HT-29 (cell line): Measurements from ENCODE around the gene PLEKHB2. TPM values are rescaled to one million over a fixed set of nuclear protein-coding genes. Genes with fewer than 3 reads are reported as not detected.
"Not testable (repeated sequence)": the region's sequence is repeated elsewhere in the genome, so short reads cannot be mapped to it uniquely, and the experiment has no call there.

Experiments
- DNase-seq: peaks from one replicate; pipeline ENCODE4 v3.0.0-alpha.2; 2015; ENCODE audit warnings: low spot score
- total RNA-seq: library from RNA; depleted of rRNA; stranded (reverse); fragments of >200 nt; shearing (Covaris generic); gene quantifications from 2 replicates; pipeline ENCODE4 v1.2.3, GENCODE V29; 2014

Gene PLEKHB2
- total RNA-seq, 1 experiment from 2014 or later = 93.9 TPM

DNA sequence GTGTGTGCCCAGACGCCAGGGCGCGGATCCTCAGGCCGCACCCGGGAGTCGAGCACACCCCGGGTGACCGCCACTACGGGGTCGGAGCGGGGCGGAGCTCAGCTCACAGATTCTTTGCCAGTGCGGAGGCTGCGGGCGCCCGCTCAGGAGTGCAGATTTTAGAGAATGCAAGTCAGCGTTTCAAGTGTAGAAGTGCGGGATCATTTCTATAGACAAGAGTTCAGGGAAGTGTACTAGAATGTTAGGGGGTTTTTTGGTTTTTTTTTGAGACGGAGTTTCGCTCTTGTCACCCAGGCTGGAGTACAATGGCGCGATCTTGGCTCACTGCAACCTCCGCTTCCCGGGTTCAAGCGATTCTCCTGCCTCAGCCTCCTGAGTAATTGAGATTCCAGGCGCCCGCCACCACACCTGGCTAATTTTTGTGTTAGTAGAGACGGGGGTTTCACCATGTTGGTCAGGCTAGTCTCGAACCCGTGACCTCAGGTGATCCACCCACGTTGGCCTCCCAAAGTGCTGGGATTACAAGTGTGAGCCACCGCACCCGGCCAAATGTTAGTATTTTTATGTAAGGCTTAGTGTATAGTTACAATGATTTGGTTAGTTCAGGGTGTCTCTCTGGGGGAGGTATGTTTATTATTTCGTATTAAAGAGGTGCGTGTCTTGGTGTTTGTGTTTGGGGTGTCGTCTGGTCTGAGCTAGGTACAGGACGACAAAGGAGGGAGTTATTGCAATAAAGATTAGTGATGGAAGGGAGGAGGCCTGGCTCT is 11.3 kb upstream of the PLEKHB2 start:
- DNase-seq = peak; percentile 69

DNA sequence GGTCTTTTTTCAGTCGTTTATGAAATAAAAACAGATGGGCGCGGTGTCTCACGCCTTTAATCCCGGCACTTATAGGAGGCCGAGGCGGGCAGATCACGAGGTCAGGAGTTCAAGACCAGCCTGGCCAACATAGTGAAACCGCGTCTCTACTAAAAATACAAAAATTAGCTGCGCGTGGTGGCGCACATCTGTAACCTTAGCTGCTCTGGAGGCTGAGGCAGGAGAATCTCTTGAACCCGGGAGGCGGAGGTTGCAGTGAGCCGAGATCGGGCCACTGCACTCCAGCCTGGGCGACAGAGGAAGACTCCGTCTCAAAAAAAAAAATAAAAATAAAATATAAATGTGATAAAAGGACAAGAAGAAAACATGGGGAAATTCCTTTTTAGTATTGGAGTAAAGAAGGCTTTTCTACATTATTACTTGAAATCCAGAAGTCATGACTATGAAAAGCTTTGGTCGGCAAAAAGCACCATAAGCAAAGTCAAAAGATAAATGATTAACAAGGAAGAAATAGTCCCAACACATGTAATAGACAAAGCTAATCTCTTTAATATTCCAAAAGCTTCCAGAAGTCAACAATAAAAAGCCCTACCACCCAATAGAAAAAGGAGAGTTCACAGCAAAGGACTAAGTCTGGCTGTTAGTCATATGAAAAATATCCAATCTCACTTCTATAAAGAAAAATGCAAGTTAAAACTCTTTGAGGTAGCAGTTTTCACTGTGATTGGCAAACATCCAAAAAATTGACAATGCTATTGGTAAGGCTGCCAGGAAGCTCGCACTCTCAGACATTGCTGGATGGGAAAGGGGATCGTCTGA is 10.5 kb upstream of the PLEKHB2 start:
- peak; percentile 6 for DNase-seq

DNA sequence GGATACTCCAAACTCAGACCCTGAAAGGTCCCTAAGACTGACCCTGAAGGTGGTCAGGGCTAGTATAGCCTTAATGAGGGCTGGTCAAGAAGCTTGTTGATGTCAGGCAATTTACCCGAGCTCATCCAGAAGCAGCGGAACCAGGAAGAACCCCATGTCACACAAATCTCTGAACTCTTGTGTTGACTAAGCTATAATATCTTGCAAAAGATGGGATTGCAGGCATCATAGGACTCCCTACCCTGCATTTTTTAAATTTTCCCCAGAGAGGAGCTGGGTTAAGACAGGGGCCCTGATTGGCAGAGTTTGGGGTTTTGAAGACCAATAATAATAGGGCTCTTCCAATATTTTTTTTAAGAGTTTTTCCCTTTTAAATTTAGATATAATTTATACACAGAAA is 2.0 kb upstream of the PLEKHB2 start:
- DNase-seq = no peak

DNA sequence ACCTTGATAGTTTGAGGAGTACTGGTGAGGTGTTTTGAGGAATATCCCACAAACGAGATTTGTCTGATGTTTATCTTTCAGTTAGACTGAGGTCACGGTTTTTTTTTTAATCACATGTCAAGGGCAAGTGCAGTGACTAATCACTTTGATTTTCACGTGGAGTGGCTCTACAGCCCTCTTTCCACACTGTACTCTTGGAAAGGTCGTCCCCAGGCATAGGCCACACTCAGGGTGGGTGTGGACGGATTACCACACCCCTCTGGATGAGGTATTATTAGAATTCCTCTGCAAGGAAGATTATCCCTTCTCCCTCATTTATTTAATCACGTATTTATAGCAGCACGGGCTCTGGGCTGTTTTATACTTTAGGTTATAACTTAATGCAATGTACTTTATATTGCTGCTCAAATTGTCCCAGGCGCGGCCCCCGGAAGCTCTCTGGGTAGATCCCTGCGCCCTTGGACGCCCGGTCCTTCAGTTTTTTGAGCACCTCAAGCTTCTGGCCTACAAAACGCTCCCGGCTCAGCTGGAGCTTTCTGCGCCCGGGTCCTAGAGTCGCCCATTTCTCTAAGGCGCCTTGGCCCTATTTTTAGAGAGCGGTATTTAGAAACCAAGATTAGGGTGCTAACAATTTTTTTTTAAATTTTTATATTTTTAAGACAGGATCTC is 515 bp upstream of the PLEKHB2 start:
- peak; percentile 85 for DNase-seq

DNA sequence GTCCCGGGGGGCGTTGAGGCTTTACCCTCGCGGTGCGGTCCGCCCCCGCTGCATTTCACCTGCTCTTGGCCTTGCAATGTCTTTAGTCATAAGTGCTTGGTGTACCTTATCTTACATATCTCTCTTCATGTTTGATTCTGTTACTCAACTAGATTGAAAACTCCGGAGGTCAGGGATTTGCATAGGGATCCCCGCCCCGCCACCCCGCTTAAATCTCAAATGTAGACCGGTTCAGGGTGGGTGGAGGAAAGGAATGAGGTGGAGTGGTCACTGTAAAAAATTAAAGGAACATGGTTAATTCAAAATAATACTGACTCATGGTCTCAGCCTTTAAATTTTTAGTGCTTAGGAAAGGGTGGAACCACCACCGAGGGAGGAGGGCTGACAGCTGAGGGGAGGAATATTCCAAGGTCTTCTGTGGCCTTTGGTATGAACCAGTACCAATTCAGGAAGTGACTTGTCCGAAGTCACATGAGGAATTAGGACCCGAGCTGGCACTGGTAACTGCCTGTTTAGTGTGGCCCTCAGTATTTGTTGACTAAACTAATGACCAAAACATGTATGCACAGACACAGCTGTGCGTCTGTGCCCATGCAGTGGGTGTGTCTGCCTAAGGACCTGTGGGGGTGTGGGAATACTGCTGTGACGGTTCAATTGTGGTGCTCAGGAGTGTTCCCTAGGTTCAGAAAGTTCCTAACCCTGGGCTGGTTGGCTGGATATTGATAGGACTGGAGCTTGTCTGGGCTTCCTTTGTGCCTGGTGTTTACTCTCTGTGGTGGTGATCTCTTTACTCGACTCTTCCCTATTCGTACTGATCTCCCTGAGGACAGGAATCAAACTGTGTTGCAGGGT is 1.0 kb downstream of the PLEKHB2 start:
- peak; percentile 67 for DNase-seq

- DNase-seq = no peak
These were observed 7.4 kb downstream of the PLEKHB2 start for GRCh38 chr2:131112529-131112928.

DNA sequence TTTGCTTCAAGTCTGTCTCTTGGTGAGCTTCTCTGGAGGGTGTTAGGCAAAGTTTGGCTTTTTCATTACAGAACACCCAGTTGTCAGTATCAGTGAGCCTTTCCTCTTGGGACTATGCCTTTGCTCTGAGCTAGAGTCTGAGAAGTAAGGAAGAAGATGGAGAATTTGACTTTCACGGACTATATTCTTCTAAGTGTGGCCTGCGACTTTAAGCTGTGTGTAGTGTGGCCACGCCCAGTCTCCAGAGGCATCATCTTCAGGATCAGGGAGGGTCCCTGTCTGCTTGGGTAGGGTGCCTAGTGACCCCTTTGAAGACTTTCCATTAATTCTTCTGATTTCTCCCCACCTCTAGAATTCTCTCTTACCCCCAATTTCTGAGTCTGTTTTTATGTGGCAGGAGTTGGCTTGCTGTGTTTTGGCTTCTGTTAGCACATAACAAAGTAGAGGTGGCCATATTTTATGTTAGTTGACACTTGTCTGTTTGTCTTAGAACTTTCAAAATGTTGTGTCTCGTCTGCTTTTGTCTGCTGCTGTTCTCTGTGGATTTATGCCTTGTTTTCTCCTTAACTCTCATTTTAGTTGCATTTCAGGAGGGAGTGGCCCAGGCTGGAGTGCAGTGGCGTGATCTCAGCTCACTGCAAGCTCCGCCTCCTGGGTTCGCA is 8.6 kb downstream of the PLEKHB2 start:
- no peak for DNase-seq

DNA sequence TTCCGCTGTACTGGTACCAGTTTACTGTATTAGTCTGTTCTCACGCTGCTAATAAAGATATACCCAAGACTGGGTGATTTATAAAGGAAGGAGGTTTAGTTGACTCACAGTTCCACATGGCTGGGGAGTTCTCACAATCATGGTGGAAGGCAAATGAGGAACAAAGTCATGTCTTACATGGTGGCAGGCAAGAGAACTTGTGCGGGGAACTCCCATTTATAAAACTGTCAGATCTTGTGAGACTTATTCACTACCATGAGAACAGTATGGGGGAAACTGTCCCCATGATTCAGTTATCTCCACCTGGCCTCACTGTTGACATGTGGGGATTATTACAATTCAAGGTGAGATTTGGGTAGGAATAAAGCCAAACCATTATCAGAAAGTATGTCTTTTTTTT is 9.8 kb downstream of the PLEKHB2 start:
- not testable (repeated sequence) for DNase-seq

GRCh38 chr2:131115752-131116151 is 10.6 kb downstream of the PLEKHB2 start:
- DNase-seq = no peak

DNA sequence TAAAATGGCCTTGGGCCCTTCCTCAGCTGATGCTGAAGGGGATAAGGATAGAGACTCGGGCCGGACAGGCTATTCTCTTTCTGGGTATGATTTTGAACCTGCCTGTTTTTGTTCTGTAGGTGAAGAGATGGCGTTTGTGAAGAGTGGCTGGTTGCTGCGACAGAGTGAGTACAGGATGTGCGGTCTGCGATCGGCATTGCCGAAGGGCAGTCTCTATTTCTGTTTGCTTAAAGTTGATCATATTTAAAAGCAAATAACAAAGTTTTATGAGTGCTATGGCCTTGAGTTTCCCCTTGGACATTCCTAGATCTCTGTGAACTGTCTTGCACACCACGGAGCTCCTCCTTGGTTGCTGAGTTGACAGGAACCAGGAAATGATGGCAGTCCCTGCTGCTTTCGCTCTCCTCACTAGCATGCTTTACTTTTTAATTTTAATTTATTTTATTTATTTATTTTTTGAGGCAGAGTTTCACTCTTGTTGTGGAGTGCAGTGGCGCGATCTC is 15.7 kb downstream of the PLEKHB2 start:
- DNase-seq = no peak

DNA sequence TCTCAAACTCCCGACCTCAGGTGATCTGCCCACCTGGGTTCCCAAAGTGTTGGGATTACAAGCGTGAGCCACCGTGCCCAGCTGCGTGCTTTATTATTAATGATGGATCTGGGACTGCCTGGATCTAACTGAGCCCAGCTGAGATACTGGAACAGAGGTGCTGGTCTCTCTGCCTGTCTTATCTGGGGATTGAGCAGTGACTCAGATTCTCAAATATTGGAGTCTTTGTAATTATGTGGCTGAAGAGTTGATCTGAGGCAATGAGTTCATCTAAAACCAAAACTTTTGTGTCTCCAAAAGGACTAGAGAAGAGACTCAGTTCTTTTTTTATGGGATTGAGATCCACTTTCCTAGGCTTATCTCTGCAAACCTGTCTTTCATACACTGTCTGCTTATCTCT is 16.3 kb downstream of the PLEKHB2 start:
- DNase-seq = no peak

DNA sequence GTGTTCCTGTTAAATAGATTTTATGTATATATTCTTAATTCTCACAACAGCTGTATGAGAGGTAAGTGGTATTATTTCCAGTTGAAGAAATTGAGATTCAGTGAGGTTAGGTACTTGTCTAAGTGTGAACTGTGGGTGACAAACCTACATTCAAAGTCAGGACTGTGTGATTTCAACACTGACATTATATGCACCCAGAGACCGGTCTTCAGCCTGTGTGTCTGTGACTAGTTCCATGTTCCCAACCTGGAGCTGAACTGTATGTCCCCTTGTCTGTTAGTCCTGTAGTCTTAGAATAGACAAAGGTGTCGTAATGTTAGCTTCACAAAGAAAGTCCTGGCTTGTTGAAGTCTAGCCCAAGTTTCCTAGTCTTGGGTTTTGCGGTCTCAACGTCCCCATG is 17.4 kb downstream of the PLEKHB2 start:
- DNase-seq = no peak

- DNase-seq = no peak
These were observed 18.1 kb downstream of the PLEKHB2 start for GRCh38 chr2:131123192-131123591.

- no peak for DNase-seq
These were observed 20.1 kb downstream of the PLEKHB2 start for GRCh38 chr2:131125195-131125757.

DNA sequence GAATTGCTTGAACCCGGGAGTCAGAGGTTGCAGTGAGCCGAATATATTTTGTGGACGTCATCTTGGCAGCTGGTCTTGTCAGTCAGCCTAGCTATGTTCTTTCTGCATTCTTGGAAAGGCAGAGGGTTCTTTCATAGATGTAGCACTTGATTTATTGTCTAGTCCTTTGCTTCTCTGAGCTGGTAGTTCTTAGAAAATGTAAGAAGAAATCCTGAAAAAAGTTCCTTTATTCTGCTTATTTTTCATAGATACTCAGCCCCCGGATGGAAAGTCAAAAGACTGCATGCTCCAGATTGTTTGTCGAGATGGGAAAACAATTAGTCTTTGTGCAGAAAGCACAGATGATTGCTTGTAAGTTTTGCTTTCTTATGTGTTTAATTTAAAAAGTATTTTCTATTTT is 21.3 kb downstream of the PLEKHB2 start:
- no peak for DNase-seq

- no peak for DNase-seq
These were observed 21.9 kb downstream of the PLEKHB2 start for GRCh38 chr2:131127076-131127475.

DNA sequence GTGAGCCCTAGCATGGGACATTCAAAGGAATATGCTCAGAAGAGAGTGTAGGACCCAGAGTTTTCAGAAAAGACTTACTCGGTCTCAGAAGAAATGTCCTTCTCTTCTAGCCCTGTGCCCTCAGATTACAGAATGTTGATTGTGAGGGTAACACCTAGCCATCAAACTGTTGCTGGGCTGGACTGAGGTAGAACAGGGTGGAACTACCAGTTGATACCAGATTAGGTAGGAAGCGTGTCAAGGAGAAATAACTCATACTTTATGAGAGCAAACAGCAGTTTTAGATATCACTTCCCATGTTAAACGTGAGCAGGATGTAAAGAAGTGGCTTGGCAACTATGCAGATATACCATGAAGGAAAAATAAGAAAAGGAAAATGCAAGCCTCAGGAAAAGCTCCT is 22.8 kb downstream of the PLEKHB2 start:
- no peak for DNase-seq

DNA sequence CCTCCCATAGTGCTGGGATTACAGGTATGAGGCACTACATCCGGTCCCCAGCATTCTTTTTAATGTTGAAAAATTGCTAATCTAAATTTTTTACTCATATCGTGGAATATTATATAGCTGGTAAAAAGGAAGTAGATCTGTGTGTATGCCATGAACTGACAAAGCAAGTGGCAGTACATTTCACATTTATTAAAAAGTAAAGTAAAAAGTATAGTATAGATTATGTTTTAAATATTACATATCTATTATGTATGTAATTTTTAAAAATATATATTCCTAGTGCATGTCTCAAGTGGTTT is 25.1 kb downstream of the PLEKHB2 start:
- no peak for DNase-seq

- no peak for DNase-seq
These were observed 27.6 kb downstream of the PLEKHB2 start for GRCh38 chr2:131132729-131133128.

DNA sequence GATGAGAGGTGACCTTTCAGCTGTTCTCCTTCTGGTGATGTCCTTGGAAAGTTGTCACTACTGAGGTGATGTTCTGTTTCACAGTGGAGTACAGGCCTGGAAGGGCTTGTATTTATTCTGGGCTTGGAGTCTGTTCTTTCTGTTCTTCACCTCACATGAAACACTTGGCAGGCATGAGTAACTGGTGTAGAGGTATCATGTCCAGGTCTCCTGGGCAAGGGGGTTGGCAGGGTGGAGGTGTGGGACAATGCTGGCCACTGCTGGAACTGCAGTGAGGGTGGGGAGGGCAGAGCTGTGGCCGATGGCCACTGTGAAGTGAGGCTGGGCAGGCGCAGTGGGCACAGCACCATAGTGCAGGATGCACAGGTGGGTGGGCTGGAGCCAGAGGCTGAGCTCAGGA is 35.4 kb downstream of the PLEKHB2 start:
- no peak for DNase-seq

- no peak for DNase-seq
These were observed 37.7 kb downstream of the PLEKHB2 start for GRCh38 chr2:131142849-131143248.
